PC-3 (cell line): Measurements from ENCODE around the gene CLSTN1. TPM values are rescaled to one million over a fixed set of nuclear protein-coding genes. Genes with fewer than 3 reads are reported as not detected.

ENCODE experiments used
- ATAC-seq: fragments of 200-7000 bp; cut with Tn5 transposase; 2 replicates; pipeline ENCODE4 v1.9.1; 2020; ENCODE audit warnings: mild to moderate bottlenecking, moderate library complexity
- BruUV-seq: library from RNA; stranded (reverse); fragments of 400-500 nt; replicated peaks from 2 replicates; lab custom pipeline; 2021; lab: Mats Ljungman, UMichigan
- CTCF ChIA-PET: fragments of 300-600 bp; sonication (Branson Sonifier 250); formaldehyde crosslinking; loops from one replicate; lab custom pipeline; 2022; ENCODE audit warnings: antibody characterized with exemption; lab: Charles Lee
- POLR2A ChIA-PET: fragments of 300-600 bp; sonication (Branson Sonifier 250); formaldehyde crosslinking; loops from one replicate; lab custom pipeline; 2022; ENCODE audit warnings: antibody characterized with exemption; ENCODE audit not compliant: unreplicated experiment; lab: Charles Lee
- DNase-seq: peaks from one replicate; pipeline ENCODE4 v3.0.0-alpha.2; 2015
- H2AFZ ChIP-seq: fragments of 300-600 bp; sonication (generic); 2 replicates; pipeline ENCODE4 v1.6.0; 2016; ENCODE audit warnings: antibody characterized with exemption, low read length
- H3F3A ChIP-seq: fragments of 300-600 bp; sonication (generic); one replicate; pipeline ENCODE4 v1.6.0; 2017; ENCODE audit warnings: antibody characterized with exemption, low read length, control low read depth, mild to moderate bottlenecking; ENCODE audit not compliant: unreplicated experiment
- H3K27ac ChIP-seq: fragments of 300-600 bp; sonication (generic); 2 replicates; pipeline ENCODE4 v1.5.1; 2016; ENCODE audit warnings: mild to moderate bottlenecking, low read length
- H3K27me3 ChIP-seq: fragments of 300-600 bp; sonication (generic); 2 replicates; pipeline ENCODE4 v1.6.1; 2016; ENCODE audit warnings: low read length, mixed read lengths
- H3K36me3 ChIP-seq: fragments of 300-600 bp; sonication (generic); 2 replicates; pipeline ENCODE4 v1.6.1; 2016; ENCODE audit warnings: low read depth, mixed run types, low read length, mixed read lengths
- H3K4me1 ChIP-seq: fragments of 300-600 bp; sonication (generic); 2 replicates; pipeline ENCODE4 v1.5.1; 2016; ENCODE audit warnings: low read length; ENCODE audit not compliant: insufficient read depth
- H3K4me2 ChIP-seq: fragments of 300-600 bp; sonication (generic); 2 replicates; pipeline ENCODE4 v1.6.0; 2016; ENCODE audit warnings: low read length
- H3K4me3 ChIP-seq: fragments of 300-600 bp; sonication (generic); 2 replicates; pipeline ENCODE4 v1.5.1; 2016; ENCODE audit warnings: mild to moderate bottlenecking, low read length, mixed read lengths
- H3K79me2 ChIP-seq: fragments of 300-600 bp; sonication (generic); 2 replicates; pipeline ENCODE4 v1.6.1; 2017; ENCODE audit warnings: low read length, mixed read lengths
- H3K9ac ChIP-seq: fragments of 300-600 bp; sonication (generic); 2 replicates; pipeline ENCODE4 v1.6.0; 2016; ENCODE audit warnings: mild to moderate bottlenecking, low read length
- H3K9me2 ChIP-seq: fragments of 300-600 bp; sonication (generic); replicated peaks from 2 replicates; pipeline ENCODE4 v1.6.1; 2016; ENCODE audit warnings: mixed run types, low read length, mixed read lengths
- H3K9me3 ChIP-seq: fragments of 300-600 bp; sonication (generic); 2 replicates; pipeline ENCODE4 v1.6.1; 2016; ENCODE audit warnings: low read length, mixed read lengths
- H4K20me1 ChIP-seq: fragments of 300-600 bp; sonication (generic); 2 replicates; pipeline ENCODE4 v1.6.1; 2016; ENCODE audit warnings: low read length, mixed read lengths
- CTCF ChIP-seq: fragments of 300-600 bp; sonication (generic); conservative IDR thresholded peaks from 2 replicates; pipeline ENCODE4 v1.5.1; 2017; ENCODE audit warnings: antibody characterized with exemption, low read depth, mild to moderate bottlenecking, low read length
- EZH2 ChIP-seq: fragments of 300-600 bp; sonication (generic); IDR thresholded peaks from one replicate; pipeline ENCODE4 v1.6.1; 2017; ENCODE audit warnings: antibody characterized with exemption, mild to moderate bottlenecking, low read length; ENCODE audit not compliant: unreplicated experiment
- EZH2phosphoT487 ChIP-seq: fragments of 300-600 bp; sonication (generic); IDR thresholded peaks from 2 replicates; pipeline ENCODE4 v1.6.1; 2018; ENCODE audit warnings: mild to moderate bottlenecking, antibody characterized with exemption, low read length, borderline replicate concordance
- intact Hi-C: fragments of 100-400 bp; cut with micrococcal nuclease; formaldehyde crosslinking; loops from 2 replicates; pipeline ENCODE4 v1.9.0; 2023
- total RNA-seq: library from RNA; depleted of rRNA; stranded (reverse); fragments of >200 nt; gene quantifications from 2 replicates; pipeline ENCODE4 v1.2.3, GENCODE V29; 2014

The CLSTN1 gene
- total RNA-seq, 1 experiment from 2014 or later = 98.3 TPM

DNA sequence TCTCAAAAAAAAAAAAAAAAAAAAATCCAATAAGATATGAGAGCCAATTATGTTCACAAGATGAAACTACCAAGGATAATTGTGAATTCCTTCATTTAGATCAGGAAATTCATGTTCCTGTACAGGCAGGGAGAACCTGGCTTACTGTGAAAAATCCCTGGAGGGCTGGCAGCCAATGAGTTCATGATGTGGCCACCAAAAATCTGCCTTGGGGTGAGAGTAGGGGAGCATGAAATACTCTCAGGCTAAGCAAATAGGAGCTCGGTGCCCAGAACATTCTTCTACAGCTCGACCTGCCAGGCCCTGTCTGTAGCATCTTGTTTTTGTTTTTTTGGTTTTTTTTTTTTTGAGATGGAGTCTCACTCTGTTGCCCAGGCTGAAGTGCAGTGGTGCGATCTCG is 122.1 kb downstream of the CLSTN1 start:
- CTCF ChIA-PET = no interaction called here
- Histone ChIP-seq H3K9ac (no peak overlapping the region), H3K36me3 (no peaks in the 10 kb centered on the region), H3K4me1 (peaks cover 33% of the 10 kb centered on the region), H3K27me3 (no peaks in the 10 kb centered on the region), H3K27ac (no peak overlapping the region), H3K79me2 (no peaks in the 10 kb centered on the region), H4K20me1 (no peaks in the 10 kb centered on the region), H3K9me3 (no peaks in the 10 kb centered on the region), H3F3A (no peaks in the 10 kb centered on the region), H2AFZ (no peak overlapping the region), H3K4me2 (no peak overlapping the region), H3K4me3 (no peak overlapping the region), H3K9me2 (no peaks in the 10 kb centered on the region)
- POLR2A ChIA-PET = no interaction called here
- BruUV-seq = no TSS peak
- intact Hi-C loops = no loop called here
- DNase-seq (peak; percentile 21), ATAC-seq (no peak)
- no peak for TF ChIP-seq EZH2
- no peak for TF ChIP-seq CTCF
- TF ChIP-seq EZH2phosphoT487 = no peak

DNA sequence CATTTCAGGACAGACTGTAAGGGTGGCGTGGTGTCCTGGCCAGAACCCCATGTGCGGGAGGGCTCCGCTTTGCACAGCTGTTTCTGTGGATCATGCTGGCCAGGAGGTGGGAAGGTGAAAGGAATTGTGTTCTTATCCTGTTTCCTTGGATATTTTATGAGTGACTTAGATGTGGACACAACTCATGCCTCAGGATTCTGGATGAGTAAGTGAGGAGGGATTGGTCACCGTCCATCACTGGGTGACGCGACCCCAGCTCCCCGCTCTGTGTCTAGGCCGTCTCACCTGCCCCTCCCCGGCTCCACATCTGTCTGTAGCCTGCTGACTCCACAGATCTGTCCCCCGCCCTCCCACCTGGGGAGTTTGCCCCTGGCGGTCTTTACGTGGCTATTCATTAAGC is 123.4 kb downstream of the CLSTN1 start:
- no peaks in the 10 kb centered on the region for H3F3A ChIP-seq
- no peaks in the 10 kb centered on the region for H3K9me2 ChIP-seq
- no peaks in the 10 kb centered on the region for H4K20me1 ChIP-seq
- H3K9me3 ChIP-seq = no peaks in the 10 kb centered on the region
- H3K36me3 ChIP-seq = no peaks in the 10 kb centered on the region
- intact Hi-C loops = loop anchor here (1.0 kb wide), 1 partner anchor 73 kb away; no protein-coding TSS in a partner anchor
- ChIA-PET CTCF (interaction anchor here (0.6 kb wide), 1 partner anchor 111 kb away, joined by 4 read pairs; no protein-coding TSS in a partner anchor), POLR2A (no interaction called here)
- TF ChIP-seq EZH2 = no peak
- TF ChIP-seq EZH2phosphoT487 = no peak
- no peak for TF ChIP-seq CTCF
- DNase-seq (peak; percentile 93), ATAC-seq (peak; percentile 95)
- H2AFZ ChIP-seq = peak overlapping the region; percentile 80
- no TSS peak for BruUV-seq
- H3K4me1 ChIP-seq = peaks cover 29% of the 10 kb centered on the region
- H3K27me3 ChIP-seq = no peaks in the 10 kb centered on the region
- peak overlapping the region; percentile 83 for H3K4me2 ChIP-seq
- no peaks in the 10 kb centered on the region for H3K79me2 ChIP-seq
- H3K4me3 ChIP-seq = peak overlapping the region; percentile 9; the same call in 1 of the 2 replicates
- peak overlapping the region; percentile 61 for H3K27ac ChIP-seq
- no peak overlapping the region; the same call in 1 of the 2 replicates for H3K9ac ChIP-seq

- peaks cover 23% of the 10 kb centered on the region for H3K4me1 ChIP-seq
- H3F3A ChIP-seq = no peaks in the 10 kb centered on the region
- no peaks in the 10 kb centered on the region for H3K36me3 ChIP-seq
- H3K9me2 ChIP-seq = no peaks in the 10 kb centered on the region
- H3K27ac ChIP-seq = 0 out of 2 replicates have a peak overlapping the region, but pooled peaks have one; percentile 61
- no peaks in the 10 kb centered on the region for H3K27me3 ChIP-seq
- no peak overlapping the region for H3K9ac ChIP-seq
- H3K9me3 ChIP-seq = no peaks in the 10 kb centered on the region
- H4K20me1 ChIP-seq = no peaks in the 10 kb centered on the region
- ChIA-PET POLR2A (no interaction called here), CTCF (no interaction called here)
- BruUV-seq = no TSS peak
- no peak for TF ChIP-seq CTCF
- TF ChIP-seq EZH2 = no peak
- TF ChIP-seq EZH2phosphoT487 = no peak
- intact Hi-C loops = no loop called here
- no peak overlapping the region for H2AFZ ChIP-seq
- no peak overlapping the region for H3K4me2 ChIP-seq
- H3K4me3 ChIP-seq = no peak overlapping the region
- ATAC-seq (no peak), DNase-seq (peak; percentile 22)
- H3K79me2 ChIP-seq = no peaks in the 10 kb centered on the region
Observed at GRCh38 chr1:9699361-9699760, 124.4 kb downstream of the CLSTN1 start.
